Testis (tissue), 2 donors: ENCODE data around the gene SNRNP48.

Experiments used
- POLR2A ChIP-seq: fragments of 450-650 bp; IDR thresholded peaks from one replicate; pipeline ENCODE4 v1.6.1; 2017; ENCODE audit warnings: antibody characterized with exemption, mild to moderate bottlenecking, moderate library complexity
- TF ChIP-seq, protein P1 (sequence below), 3 experiments: fragments of 450-650 bp in 2 of 3; fragments of 200-600 bp in 1 of 3; sonication (generic) in 1 of 3; IDR thresholded peaks; one replicate each; pipeline ENCODE4 v1.5.1; 2016 to 2019; ENCODE audit warnings: antibody characterized with exemption in 3 of 3, mild to moderate bottlenecking in 2 of 3, moderate library complexity in 1 of 3

GRCh38 chr6:7585287-7585930, 4.6 kb upstream of the SNRNP48 start:
- TF ChIP-seq, protein P1, sequence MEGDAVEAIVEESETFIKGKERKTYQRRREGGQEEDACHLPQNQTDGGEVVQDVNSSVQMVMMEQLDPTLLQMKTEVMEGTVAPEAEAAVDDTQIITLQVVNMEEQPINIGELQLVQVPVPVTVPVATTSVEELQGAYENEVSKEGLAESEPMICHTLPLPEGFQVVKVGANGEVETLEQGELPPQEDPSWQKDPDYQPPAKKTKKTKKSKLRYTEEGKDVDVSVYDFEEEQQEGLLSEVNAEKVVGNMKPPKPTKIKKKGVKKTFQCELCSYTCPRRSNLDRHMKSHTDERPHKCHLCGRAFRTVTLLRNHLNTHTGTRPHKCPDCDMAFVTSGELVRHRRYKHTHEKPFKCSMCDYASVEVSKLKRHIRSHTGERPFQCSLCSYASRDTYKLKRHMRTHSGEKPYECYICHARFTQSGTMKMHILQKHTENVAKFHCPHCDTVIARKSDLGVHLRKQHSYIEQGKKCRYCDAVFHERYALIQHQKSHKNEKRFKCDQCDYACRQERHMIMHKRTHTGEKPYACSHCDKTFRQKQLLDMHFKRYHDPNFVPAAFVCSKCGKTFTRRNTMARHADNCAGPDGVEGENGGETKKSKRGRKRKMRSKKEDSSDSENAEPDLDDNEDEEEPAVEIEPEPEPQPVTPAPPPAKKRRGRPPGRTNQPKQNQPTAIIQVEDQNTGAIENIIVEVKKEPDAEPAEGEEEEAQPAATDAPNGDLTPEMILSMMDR (IDR thresholded peaks at IDR 0.05) = no peak
- no peak for TF ChIP-seq POLR2A
